Glomerular endothelial cell (primary cell): ENCODE results near the gene NPNT. TPM values are rescaled to one million over a fixed set of nuclear protein-coding genes. Genes with fewer than 3 reads are reported as not detected.

ENCODE experiments used
- DNase-seq: peaks from one replicate; pipeline ENCODE4 v3.0.0-alpha.2; 2011; ENCODE audit warnings: low read depth, low spot score; ENCODE audit errors: extremely low read depth
- total RNA-seq: library from RNA; depleted of rRNA; stranded (reverse); fragments of >200 nt; gene quantifications from 2 replicates; pipeline ENCODE4 v1.2.3, GENCODE V29; 2015

NPNT gene
- total RNA-seq, 1 donor from 2014 or later, result 0.64 TPM

GRCh38 chr4:105912633-105913032 lies 17.4 kb downstream of the NPNT start:
- no peak for DNase-seq

- no peak for DNase-seq
Observed at GRCh38 chr4:105917171-105917685, 22.0 kb downstream of the NPNT start.

GRCh38 chr4:105921301-105921700 lies 26.0 kb downstream of the NPNT start:
- no peak for DNase-seq

DNA sequence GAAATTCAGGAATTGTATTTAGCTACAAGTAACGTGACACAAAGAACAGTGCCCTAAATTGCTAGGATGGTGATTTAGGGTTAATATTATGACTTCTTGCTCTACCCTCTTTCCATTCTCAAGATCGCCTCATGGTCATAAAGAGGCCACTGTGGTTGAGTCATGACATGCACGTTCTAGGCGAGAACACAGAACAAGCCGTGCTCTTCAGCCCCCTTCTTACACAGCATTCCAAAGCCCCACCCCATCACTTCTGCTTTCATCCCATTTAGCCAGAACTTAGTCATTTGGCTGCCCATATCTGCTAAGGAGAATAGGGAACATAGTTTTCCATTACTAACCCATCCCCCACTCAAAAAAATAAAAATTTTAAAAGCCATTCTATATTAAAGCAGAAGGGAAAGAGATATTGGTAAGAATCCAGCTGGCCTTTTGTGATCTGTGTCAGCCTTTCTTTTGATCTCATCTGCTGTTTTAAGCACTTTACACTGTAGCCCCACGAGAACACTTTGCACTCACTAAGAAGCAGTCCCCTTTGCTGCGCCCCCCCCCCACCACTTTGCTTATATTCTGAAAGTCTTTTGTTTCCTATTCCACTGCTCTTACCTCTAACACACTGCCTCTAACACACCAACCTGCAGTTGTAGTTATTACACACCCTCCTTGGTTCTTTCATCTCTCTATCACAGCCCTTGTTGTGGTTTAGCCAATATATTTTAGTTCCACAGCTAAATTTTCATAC lies 28.4 kb downstream of the NPNT start:
- DNase-seq, result no peak

- DNase-seq, result no peak
Observed at GRCh38 chr4:105924341-105924740, 29.1 kb downstream of the NPNT start.

- no peak for DNase-seq
Observed at GRCh38 chr4:105930698-105931097, 35.4 kb downstream of the NPNT start.

DNA sequence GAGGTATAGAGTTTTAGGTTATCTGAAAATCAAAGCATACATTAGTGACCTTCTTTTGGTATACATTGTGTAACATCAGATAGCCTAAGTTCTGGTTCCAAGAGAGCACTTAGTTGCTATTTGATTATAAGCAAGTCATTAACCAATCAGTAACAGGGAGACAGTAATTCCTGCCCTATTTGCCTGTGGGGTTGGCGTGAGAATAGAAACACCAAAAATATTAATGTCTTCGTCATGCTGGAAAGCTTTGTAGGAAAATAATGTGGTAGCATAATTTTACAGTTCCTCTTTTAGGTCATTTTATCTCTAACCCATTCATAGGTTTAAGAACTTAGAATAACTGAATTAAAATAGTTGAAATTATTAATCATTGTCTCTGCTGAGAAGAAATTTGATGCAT lies 37.8 kb downstream of the NPNT start:
- no peak for DNase-seq

- DNase-seq, result no peak
Observed at GRCh38 chr4:105934386-105934785, 39.1 kb downstream of the NPNT start.

- no peak for DNase-seq
Observed at GRCh38 chr4:105936901-105937300, 41.6 kb downstream of the NPNT start.

- DNase-seq, result no peak
Observed at GRCh38 chr4:105937759-105938158, 42.5 kb downstream of the NPNT start.

DNA sequence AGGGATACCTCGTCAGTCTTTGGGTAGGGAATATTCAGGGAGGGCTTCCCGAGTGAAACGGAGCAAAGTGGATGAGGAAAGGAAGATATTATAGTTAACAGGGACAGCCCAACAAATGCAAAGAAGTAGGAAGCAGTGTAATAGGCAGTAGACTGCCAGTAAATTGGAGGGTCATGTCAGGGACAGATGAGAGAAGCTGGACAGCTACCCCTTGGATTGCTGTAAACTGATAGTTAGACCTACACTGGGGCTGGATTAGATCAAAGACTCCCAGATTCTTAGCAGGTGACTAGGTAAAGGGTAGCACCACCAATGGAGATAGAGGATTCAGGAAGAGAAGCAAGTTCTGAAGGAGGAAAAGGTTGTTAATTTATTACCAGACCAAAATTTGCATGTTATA lies 48.0 kb downstream of the NPNT start:
- no peak for DNase-seq

- no peak for DNase-seq
Observed at GRCh38 chr4:105944540-105944939, 49.3 kb downstream of the NPNT start.

- no peak for DNase-seq
Observed at GRCh38 chr4:105946771-105947170, 51.5 kb downstream of the NPNT start.

- DNase-seq, result no peak
Observed at GRCh38 chr4:105950701-105951100, 55.4 kb downstream of the NPNT start.

GRCh38 chr4:105951198-105951597 lies 55.9 kb downstream of the NPNT start:
- DNase-seq, result no peak

DNA sequence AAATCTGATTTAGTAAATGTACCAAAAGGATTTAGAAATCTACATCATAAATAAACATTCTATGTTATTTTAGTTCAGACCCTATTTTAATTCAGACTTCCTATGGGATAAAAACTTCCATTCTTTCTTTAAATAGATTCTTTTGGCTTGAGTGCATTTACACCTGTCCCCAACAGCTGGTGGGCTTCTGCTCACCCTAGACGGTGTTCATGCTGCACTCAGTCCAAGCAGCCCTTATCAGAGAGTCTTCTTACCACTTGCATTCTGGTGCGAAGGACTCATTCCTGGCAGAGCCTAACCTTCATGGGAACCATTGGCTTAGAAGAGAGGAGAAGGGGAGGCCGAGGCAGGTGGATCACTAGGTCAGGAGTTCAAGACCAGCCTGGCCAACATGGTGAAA lies 57.3 kb downstream of the NPNT start:
- DNase-seq, result no peak

GRCh38 chr4:105956569-105956968 lies 61.3 kb downstream of the NPNT start:
- no peak for DNase-seq

DNA sequence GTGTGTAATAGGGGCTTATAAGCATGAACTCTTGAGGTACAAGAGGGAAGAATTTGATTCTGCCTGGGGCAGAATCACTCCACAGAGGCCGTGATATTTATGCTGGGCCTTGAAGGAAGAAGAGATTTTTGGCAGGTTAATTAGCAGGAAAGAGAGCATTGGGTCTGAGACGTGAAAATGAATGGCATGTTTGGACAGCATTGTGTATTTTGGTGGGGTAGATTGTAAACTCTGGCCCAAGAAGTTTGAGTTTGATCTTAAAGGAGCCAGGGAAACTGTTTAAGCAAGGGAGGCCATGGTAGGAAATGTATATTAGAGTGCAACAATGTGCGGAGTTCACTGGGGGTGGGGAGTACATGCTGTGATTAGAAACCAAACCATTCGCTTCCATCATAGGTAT lies 62.4 kb downstream of the NPNT start:
- DNase-seq, result no peak

DNA sequence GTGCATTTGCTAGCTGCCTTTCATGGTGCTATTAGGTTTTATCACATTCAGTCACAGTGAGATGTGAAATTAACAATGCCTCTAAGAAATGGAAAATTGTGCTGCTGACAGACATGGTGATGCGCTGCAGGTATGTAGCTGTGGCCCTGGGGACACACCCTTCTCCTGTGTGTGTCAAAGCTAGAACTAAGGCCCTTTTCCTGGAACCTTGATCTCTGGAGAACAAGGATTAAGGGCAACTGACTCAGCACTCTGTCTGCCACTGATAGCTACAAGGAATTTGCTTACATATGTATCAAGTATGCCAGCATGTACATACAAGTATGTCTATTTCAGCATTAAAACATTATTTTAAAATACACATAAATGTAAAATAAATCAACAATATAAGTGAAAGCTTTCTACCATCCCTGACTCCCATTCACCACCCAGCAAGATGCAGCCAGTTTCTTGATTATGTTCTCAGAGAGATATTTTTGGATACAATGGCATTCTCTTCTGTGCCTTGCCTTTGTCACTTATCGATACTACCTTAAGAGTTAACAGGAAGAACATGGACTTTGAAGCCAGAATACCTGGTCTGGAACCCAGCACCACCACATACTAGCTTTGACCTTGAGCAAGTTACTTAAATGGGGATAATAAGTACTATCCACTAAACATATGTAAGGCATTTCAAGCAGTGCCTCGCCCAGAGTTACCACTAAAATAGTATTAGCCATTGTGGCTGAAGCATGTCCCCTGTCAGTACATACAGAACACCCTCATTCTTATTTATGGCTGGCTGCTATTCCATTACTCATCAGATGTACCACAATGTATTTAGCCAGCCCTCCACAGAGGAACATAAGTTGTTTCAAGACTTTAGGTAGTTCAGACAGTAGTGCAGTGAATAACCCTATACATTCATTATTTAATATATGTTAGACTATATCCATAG lies 68.5 kb downstream of the NPNT start:
- no peak for DNase-seq

DNA sequence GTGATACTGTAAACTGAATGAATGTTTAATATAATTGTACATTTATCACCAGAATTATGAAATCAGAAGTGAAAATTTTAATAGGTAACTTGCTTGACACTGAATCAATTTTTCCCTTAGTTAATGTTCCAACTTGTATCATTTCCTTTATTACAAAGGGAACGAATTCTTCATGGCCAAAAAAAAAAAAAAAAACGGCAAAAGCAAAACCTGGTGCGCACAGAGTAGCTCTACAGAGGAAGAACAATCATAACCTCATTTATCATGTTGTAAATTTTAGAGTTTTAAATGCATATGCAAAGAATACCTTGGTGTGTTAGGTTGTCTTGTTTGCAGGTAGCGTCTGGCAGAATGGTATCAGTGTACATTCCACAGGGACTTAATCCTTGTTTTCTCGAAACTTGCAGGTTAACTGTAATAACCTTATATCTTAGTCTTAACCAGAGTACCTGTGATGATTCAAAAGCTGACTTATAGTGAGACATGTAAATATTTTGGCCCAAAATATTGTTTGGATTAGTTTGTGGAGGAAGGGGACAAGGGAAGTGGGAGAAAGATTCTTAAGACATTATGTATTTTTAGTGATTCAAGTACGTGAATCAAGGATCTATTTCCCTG lies 70.0 kb downstream of the NPNT start:
- no peak for DNase-seq

DNA sequence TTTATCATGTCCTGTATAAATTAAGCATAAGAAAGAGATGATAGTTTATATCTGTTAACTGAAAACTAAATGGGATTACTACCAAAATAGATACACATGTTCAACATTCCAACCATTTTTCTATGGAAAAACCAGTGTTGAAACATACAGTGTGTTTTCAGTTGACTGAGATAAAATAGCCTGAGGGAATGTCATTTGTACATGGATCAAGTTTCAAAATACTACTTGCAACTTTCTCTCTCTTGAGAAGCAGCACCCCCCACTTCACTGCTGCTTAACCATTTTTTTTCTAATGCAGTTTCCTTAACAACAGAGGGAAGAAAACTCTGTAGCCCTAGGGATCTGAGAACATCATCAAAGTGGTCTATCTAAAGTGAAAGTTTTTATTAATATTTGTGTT lies 70.8 kb downstream of the NPNT start:
- no peak for DNase-seq
